HL-60 (cell line): ENCODE measurements around the gene NGLY1.

Experiments
- CTCF ChIP-seq: IDR thresholded peaks from one replicate; pipeline ENCODE4 v1.5.1; 2011; ENCODE audit warnings: low read length, control low read depth, inconsistent platforms; ENCODE audit not compliant: insufficient read depth
- GABPA ChIP-seq: IDR thresholded peaks from 2 replicates; pipeline ENCODE4 v1.6.1; 2012; ENCODE audit warnings: low read depth
- POLR2AphosphoS5 ChIP-seq: IDR thresholded peaks from 2 replicates; pipeline ENCODE4 v1.6.1; 2012; ENCODE audit warnings: low read depth
- REST ChIP-seq: IDR thresholded peaks from 2 replicates; pipeline ENCODE4 v1.6.1; 2012; ENCODE audit warnings: low read depth; ENCODE audit not compliant: insufficient replicate concordance
- SPI1 ChIP-seq: IDR thresholded peaks from 2 replicates; pipeline ENCODE4 v1.6.1; 2012; ENCODE audit warnings: low read depth, mild to moderate bottlenecking, borderline replicate concordance

- TF ChIP-seq CTCF (no peak), POLR2AphosphoS5 (no peak), SPI1 (no peak), GABPA (no peak), REST (no peak)
Observed at GRCh38 chr3:25823314-25823713, 40.1 kb upstream of the NGLY1 start.
